A549 (cell line): ENCODE results near the gene OSGEP. TPM values are rescaled to one million over a fixed set of nuclear protein-coding genes. Genes with fewer than 3 reads are reported as not detected.

Experiments
- ATAC-seq, 2 experiments: fragments of 200-7000 bp in 1 of 2; fragments of >200 bp in 1 of 2; cut with Nextera tagmentation in 1 of 2; cut with Tn5 transposase in 1 of 2; 3 replicates each; pipeline versions ENCODE4 v1.8.0 to v1.9.1; 2018 to 2020; ENCODE audit warnings: mild to moderate bottlenecking in 1 of 2, moderate library complexity in 1 of 2
- CTCF ChIA-PET: fragments of 300-600 bp; sonication (Branson Sonifier 250); formaldehyde crosslinking; extraction: SDS; loops from one replicate; lab custom pipeline; 2021; ENCODE audit warnings: antibody characterized with exemption, inconsistent platforms; lab: Yijun Ruan, JAX
- POLR2A ChIA-PET: fragments of 350-600 bp; formaldehyde crosslinking; extraction: SDS; loops from one replicate; lab custom pipeline; 2021; ENCODE audit warnings: antibody characterized with exemption, inconsistent platforms; lab: Yijun Ruan, JAX
- DNase-seq, 2 experiments: peaks; one replicate each; pipeline versions ENCODE4 v3.0.0 to v3.0.0-alpha.2; 2011 to 2016; ENCODE audit warnings: low read depth in 1 of 2, low spot score in 1 of 2
- FAIRE-seq: peaks from 2 replicates; lab custom pipeline; 2011; peaks lifted over from hg19 to GRCh38; lab: Jason Lieb, UNC
- H3K27ac ChIP-seq, 2 experiments: fragments of >200 bp; sonication (Bioruptor Twin); formaldehyde crosslinking; 3 replicates each; pipeline ENCODE4 v1.5.1; 2016 to 2017
- H3K4me1 ChIP-seq: fragments of >200 bp; sonication (Bioruptor Twin); formaldehyde crosslinking; 3 replicates; pipeline ENCODE4 v1.6.1; 2016
- H3K4me2 ChIP-seq: fragments of >200 bp; sonication (Bioruptor Twin); formaldehyde crosslinking; 3 replicates; pipeline ENCODE4 v1.6.1; 2016
- H3K4me3 ChIP-seq: fragments of >200 bp; sonication (Bioruptor Twin); formaldehyde crosslinking; 3 replicates; pipeline ENCODE4 v1.5.1; 2016
- H3K9me3 ChIP-seq: fragments of >200 bp; sonication (Bioruptor Twin); formaldehyde crosslinking; 3 replicates; pipeline ENCODE4 v1.6.1; 2016
- BHLHE40 ChIP-seq: IDR thresholded peaks from 2 replicates; pipeline ENCODE4 v1.6.1; 2012; ENCODE audit warnings: low read depth, low read length, inconsistent platforms
- CBX2 ChIP-seq: fragments of 200-600 bp; sonication (generic); IDR thresholded peaks from 2 replicates; pipeline ENCODE4 v1.6.1; 2016; ENCODE audit warnings: low read depth, mild to moderate bottlenecking, borderline replicate concordance
- CEBPB ChIP-seq, 2 experiments: fragments of >200 bp in 1 of 2; sonication (Bioruptor Twin) in 1 of 2; formaldehyde crosslinking in 1 of 2; IDR thresholded peaks; 2 replicates each; pipeline ENCODE4 v1.6.1; 2012 to 2016
- CHD2 ChIP-seq: fragments of 150-350 bp; IDR thresholded peaks from 2 replicates; pipeline ENCODE4 v1.6.1; 2014; ENCODE audit warnings: low read length; ENCODE audit not compliant: partially characterized antibody
- CTCF ChIP-seq: fragments of >200 bp; sonication (Bioruptor Twin); formaldehyde crosslinking; IDR thresholded peaks from 3 replicates; pipeline ENCODE4 v1.5.1; 2016
- E2F6 ChIP-seq: IDR thresholded peaks from 2 replicates; pipeline ENCODE4 v1.6.1; 2012; ENCODE audit warnings: low read depth, borderline replicate concordance
- EHMT2 ChIP-seq: fragments of 200-600 bp; sonication (generic); IDR thresholded peaks from 2 replicates; pipeline ENCODE4 v1.6.1; 2016; ENCODE audit warnings: antibody characterized with exemption, low read depth, mild to moderate bottlenecking, moderate library complexity
- EP300 ChIP-seq, 2 experiments: fragments of >200 bp; sonication (Bioruptor Twin); formaldehyde crosslinking; IDR thresholded peaks; 2 replicates in 1 of 2; 3 replicates in 1 of 2; pipeline ENCODE4 v1.6.1; 2016 to 2017
- FOSB ChIP-seq: fragments of 250-450 bp; sonication (Bioruptor Pico); IDR thresholded peaks from 2 replicates; pipeline ENCODE4 v1.5.0; 2020; ENCODE audit warnings: mild to moderate bottlenecking, moderate library complexity
- FOSL2 ChIP-seq, 2 experiments: fragments of 450-650 bp in 1 of 2; fragments of >200 bp in 1 of 2; sonication (Bioruptor Twin) in 1 of 2; formaldehyde crosslinking; IDR thresholded peaks; 2 replicates each; pipeline versions ENCODE4 v1.5.0 to v1.6.1; 2016 to 2020; ENCODE audit warnings: mild to moderate bottlenecking in 1 of 2, moderate library complexity in 1 of 2
- GATA3 ChIP-seq: IDR thresholded peaks from 2 replicates; pipeline ENCODE4 v1.6.1; 2012; ENCODE audit warnings: borderline replicate concordance
- HOXB13 ChIP-seq: fragments of 250-450 bp; sonication (Bioruptor Pico); IDR thresholded peaks from 2 replicates; pipeline ENCODE4 v1.5.0; 2020; ENCODE audit warnings: low read depth, mild to moderate bottlenecking, moderate library complexity
- HOXB5 ChIP-seq: fragments of 250-450 bp; sonication (Bioruptor Pico); IDR thresholded peaks from 2 replicates; pipeline ENCODE4 v1.5.0; 2020; ENCODE audit warnings: mild to moderate bottlenecking, moderate library complexity
- JUNB ChIP-seq: fragments of >200 bp; sonication (Bioruptor Twin); formaldehyde crosslinking; IDR thresholded peaks from 2 replicates; pipeline ENCODE4 v1.6.1; 2016
- KDM1A ChIP-seq: fragments of 200-600 bp; sonication (generic); IDR thresholded peaks from 2 replicates; pipeline ENCODE4 v1.6.1; 2016; ENCODE audit warnings: low read depth, mild to moderate bottlenecking
- NPAS2 ChIP-seq: fragments of 250-450 bp; sonication (Bioruptor Pico); IDR thresholded peaks from 2 replicates; pipeline ENCODE4 v1.8.0; 2022; ENCODE audit warnings: mild to moderate bottlenecking, moderate library complexity, borderline replicate concordance
- PHF8 ChIP-seq: fragments of 200-600 bp; sonication (generic); IDR thresholded peaks from 2 replicates; pipeline ENCODE4 v1.6.1; 2016; ENCODE audit warnings: low read depth, mild to moderate bottlenecking, antibody characterized with exemption, moderate library complexity, borderline replicate concordance
- POLR2A ChIP-seq: IDR thresholded peaks from 2 replicates; pipeline ENCODE4 v1.6.1; 2012; ENCODE audit warnings: mild to moderate bottlenecking, low read length
- POLR2AphosphoS2 ChIP-seq: conservative IDR thresholded peaks from 2 replicates; pipeline ENCODE4 v1.6.1; 2012; ENCODE audit warnings: low read length, improper control_type of control experiment, inconsistent platforms
- RAD21 ChIP-seq, 2 experiments: fragments of >200 bp in 1 of 2; sonication (Bioruptor Twin) in 1 of 2; formaldehyde crosslinking in 1 of 2; IDR thresholded peaks in 1 of 2; conservative IDR thresholded peaks in 1 of 2; 2 replicates in 1 of 2; 3 replicates in 1 of 2; pipeline ENCODE4 v1.6.1; 2012 to 2018; ENCODE audit warnings: inconsistent platforms in 1 of 2
- RFX5 ChIP-seq: fragments of 450-650 bp; IDR thresholded peaks from 2 replicates; pipeline ENCODE4 v1.7.1; 2014; ENCODE audit warnings: antibody characterized with exemption, mild to moderate bottlenecking, moderate library complexity
- SMC3 ChIP-seq: fragments of >200 bp; sonication (Bioruptor Twin); formaldehyde crosslinking; IDR thresholded peaks from 3 replicates; pipeline ENCODE4 v1.6.1; 2018; ENCODE audit warnings: inconsistent platforms
- SREBF2 ChIP-seq: fragments of 450-650 bp; IDR thresholded peaks from 2 replicates; pipeline ENCODE4 v1.6.1; 2014; ENCODE audit warnings: mild to moderate bottlenecking, moderate library complexity
- TFCP2L1 ChIP-seq: fragments of 250-450 bp; sonication (Bioruptor Pico); IDR thresholded peaks from 2 replicates; pipeline ENCODE4 v1.5.0; 2021; ENCODE audit warnings: mild to moderate bottlenecking
- ZNF302 ChIP-seq: fragments of 250-450 bp; sonication (Bioruptor Pico); IDR thresholded peaks from 2 replicates; pipeline ENCODE4 v1.9.0; 2021; ENCODE audit warnings: inconsistent platforms, mild to moderate bottlenecking, moderate library complexity
- ZSCAN20 ChIP-seq: fragments of 250-450 bp; sonication (Bioruptor Pico); IDR thresholded peaks from 2 replicates; pipeline ENCODE4 v1.8.0; 2022; ENCODE audit warnings: mild to moderate bottlenecking, moderate library complexity
- WGBS: methylation state at CpG from one replicate; pipeline ENCODE4 v1.1.6; 2017; ENCODE audit errors: missing lambda C conversion rate; 5-methylcytosine and 5-hydroxymethylcytosine counted together
- polyA plus RNA-seq, 4 experiments: library from polyadenylated mRNA; depleted of rRNA in 3 of 4; stranded (reverse); fragments of >200 nt; fragmentation: RNase III in 1 of 4; extraction: RNeasy Plus Mini Kit Qiagen cat#74134 plus additional on column Dnase treatment in 1 of 4; gene quantifications; 2 replicates in 3 of 4; 3 replicates in 1 of 4; pipeline ENCODE4 v1.2.3, GENCODE V29; 2011 to 2017
- TF ChIP-seq, protein P1 (sequence below): fragments of 250-450 bp; sonication (Bioruptor Pico); IDR thresholded peaks from 2 replicates; pipeline ENCODE4 v1.5.0; 2020; ENCODE audit warnings: low read depth, mild to moderate bottlenecking, moderate library complexity
- TF ChIP-seq, protein P2 (sequence below): fragments of 250-450 bp; sonication (Bioruptor Pico); IDR thresholded peaks from 2 replicates; pipeline ENCODE4 v1.5.0; 2021; ENCODE audit warnings: mild to moderate bottlenecking, moderate library complexity, borderline replicate concordance

Gene OSGEP
- polyA plus RNA-seq, 2 of the 4 experiments (the other 2 are of a cell fraction), result 30.4 to 33.2 TPM

- 85% methylated on average over 4 of the region's 4 CpGs for WGBS
- DNase-seq, result no peak
- TF ChIP-seq CTCF (no peak), FOSL2 (IDR thresholded peaks at IDR 0.05) (no peak), FOSL2 (CRISPR knock-in tag; IDR thresholded peaks at IDR 0.05) (no peak), CEBPB (IDR thresholded peaks at IDR 0.05) (no peak), POLR2A (no peak), ZNF302 (CRISPR knock-in tag) (no peak), SREBF2 (no peak), EP300 (IDR thresholded peaks at IDR 0.05) (no peak), CHD2 (no peak), JUNB (no peak)
- POLR2A ChIA-PET, result interaction anchor here (0.6 kb wide), 2 partner anchors 37 to 156 kb away, joined by 3 to 8 read pairs; no protein-coding TSS in a partner anchor
- CTCF ChIA-PET, result interaction anchor here (0.6 to 1.4 kb wide), 2 partner anchors 11 to 24 kb away, joined by 3 read pairs; no protein-coding TSS in a partner anchor
- H3K4me3 ChIP-seq, result no peak overlapping the region
- H3K9me3 ChIP-seq, result no peaks in the 10 kb centered on the region
- H3K27ac ChIP-seq, result no peak overlapping the region
- H3K4me2 ChIP-seq, result no peak overlapping the region
- FAIRE-seq, result no peak
- peaks cover 8% of the 10 kb centered on the region for H3K4me1 ChIP-seq
- ATAC-seq, result no peak
Measured at GRCh38 chr14:20499108-20499507, 44.5 kb upstream of the OSGEP start.

DNA sequence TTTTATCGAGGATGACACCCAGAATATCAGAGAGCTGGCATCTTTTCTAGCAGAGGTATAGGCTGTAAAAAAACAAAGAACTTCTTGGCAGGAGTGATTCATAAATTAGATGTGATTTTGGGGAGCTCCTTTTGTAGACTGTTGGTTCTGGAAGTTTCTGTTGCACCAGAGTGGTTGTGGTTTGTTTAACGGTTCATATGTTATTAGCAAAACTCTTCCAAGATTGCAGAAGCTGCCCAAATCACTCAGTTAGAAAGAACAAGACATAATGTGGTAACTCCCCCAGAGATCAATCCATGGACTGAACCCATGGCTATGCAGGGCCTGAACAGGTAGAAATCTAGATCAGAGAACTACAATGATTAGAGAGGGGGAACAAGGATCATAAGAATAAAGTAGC lies 44.0 kb upstream of the OSGEP start:
- TF ChIP-seq HOXB5 (CRISPR knock-in tag) (no peak), EHMT2 (no peak), POLR2AphosphoS2 (no peak), HOXB13 (CRISPR knock-in tag) (no peak), ZSCAN20 (CRISPR knock-in tag) (no peak), CBX2 (no peak), BHLHE40 (no peak), NPAS2 (CRISPR knock-in tag) (no peak)
- 24% methylated on average over 2 of the region's 2 CpGs for WGBS
- Histone ChIP-seq H3K4me3 (no peak overlapping the region), H3K4me2 (no peak overlapping the region), H3K27ac (no peak overlapping the region), H3K9me3 (no peaks in the 10 kb centered on the region), H3K4me1 (peaks cover 8% of the 10 kb centered on the region)
- ATAC-seq (no peak), FAIRE-seq (no peak), DNase-seq (no peak)
- POLR2A ChIA-PET, result interaction anchor here (0.6 kb wide), 2 partner anchors 36 to 156 kb away, joined by 3 to 8 read pairs; no protein-coding TSS in a partner anchor
- CTCF ChIA-PET, result interaction anchor here (0.6 kb wide), 2 partner anchors 17 to 23 kb away, joined by 3 read pairs; no protein-coding TSS in a partner anchor

DNA sequence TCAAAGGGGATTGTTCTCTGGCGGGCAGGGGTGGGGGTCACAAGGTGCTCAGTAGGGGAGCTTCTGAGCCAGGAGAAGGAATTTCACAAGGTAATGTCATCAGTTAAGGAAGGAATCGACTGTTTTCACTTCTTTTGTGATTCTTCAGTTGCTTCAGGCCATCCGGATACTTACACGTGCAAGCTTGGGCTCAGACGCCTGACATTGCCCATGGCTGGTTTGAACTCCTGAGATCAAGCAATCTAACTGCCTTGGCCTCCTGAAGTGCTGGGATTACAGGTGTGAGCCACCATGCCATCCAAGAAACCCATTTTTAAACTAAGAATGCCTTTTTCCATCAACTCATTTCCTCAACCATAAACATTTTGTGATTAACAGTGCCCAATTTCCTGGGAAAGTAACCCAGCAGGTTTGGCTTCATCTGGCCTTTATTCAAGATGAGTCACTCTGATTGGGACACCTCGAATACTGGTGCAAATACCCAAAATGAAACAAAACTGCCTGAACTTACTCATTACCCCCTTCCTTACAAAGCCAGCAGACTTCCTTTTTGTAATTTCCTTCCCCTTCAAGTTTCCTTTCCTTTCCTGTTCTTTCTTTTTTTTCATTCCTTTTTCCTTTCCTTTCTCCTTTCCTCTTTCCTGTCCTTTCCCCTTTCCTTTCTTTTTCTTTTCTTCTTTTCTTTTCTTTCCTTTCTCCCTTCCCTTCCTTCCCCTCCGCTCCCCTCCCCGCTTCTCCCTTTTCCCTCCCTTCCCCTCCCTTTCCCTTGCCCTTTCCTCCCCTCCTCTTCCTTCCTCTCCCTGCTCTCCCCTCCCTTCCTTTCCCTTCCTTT lies 40.5 kb upstream of the OSGEP start:
- 61% methylated on average over 7 of the region's 8 CpGs for WGBS
- FAIRE-seq, result no peak
- POLR2A ChIA-PET, result no interaction called here

More for the DNA sequence above, 40.5 kb upstream of the OSGEP start:
- H3K4me2 ChIP-seq, result no peak overlapping the region
- TF ChIP-seq NPAS2 (CRISPR knock-in tag) (no peak), GATA3 (no peak), CHD2 (no peak), SMC3 (no peak), ZSCAN20 (CRISPR knock-in tag) (no peak), FOSB (no peak), PHF8 (no peak), POLR2A (no peak), RFX5 (no peak), RAD21 (conservative IDR thresholded peaks at IDR 0.05 in 1 of 2, IDR thresholded peaks at IDR 0.05 in 1 of 2) (no peak), KDM1A (no peak), FOSL2 (IDR thresholded peaks at IDR 0.05) (no peak), FOSL2 (CRISPR knock-in tag; IDR thresholded peaks at IDR 0.05) (no peak), TFCP2L1 (CRISPR knock-in tag) (no peak), E2F6 (no peak)
- TF ChIP-seq, protein P1, sequence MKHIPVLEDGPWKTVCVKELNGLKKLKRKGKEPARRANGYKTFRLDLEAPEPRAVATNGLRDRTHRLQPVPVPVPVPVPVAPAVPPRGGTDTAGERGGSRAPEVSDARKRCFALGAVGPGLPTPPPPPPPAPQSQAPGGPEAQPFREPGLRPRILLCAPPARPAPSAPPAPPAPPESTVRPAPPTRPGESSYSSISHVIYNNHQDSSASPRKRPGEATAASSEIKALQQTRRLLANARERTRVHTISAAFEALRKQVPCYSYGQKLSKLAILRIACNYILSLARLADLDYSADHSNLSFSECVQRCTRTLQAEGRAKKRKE, result no peak
- TF ChIP-seq, protein P2, sequence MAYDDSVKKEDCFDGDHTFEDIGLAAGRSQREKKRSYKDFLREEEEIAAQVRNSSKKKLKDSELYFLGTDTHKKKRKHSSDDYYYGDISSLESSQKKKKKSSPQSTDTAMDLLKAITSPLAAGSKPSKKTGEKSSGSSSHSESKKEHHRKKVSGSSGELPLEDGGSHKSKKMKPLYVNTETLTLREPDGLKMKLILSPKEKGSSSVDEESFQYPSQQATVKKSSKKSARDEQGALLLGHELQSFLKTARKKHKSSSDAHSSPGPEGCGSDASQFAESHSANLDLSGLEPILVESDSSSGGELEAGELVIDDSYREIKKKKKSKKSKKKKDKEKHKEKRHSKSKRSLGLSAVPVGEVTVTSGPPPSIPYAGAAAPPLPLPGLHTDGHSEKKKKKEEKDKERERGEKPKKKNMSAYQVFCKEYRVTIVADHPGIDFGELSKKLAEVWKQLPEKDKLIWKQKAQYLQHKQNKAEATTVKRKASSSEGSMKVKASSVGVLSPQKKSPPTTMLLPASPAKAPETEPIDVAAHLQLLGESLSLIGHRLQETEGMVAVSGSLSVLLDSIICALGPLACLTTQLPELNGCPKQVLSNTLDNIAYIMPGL (CRISPR knock-in tag), result no peak
- no peaks in the 10 kb centered on the region for H3K9me3 ChIP-seq
- CTCF ChIA-PET, result interaction anchor here (1.5 kb wide), 1 partner anchor 162 kb away, joined by 3 read pairs; no protein-coding TSS in a partner anchor
- no peak overlapping the region for H3K27ac ChIP-seq
- ATAC-seq (no peak), DNase-seq (no peak)
- no peak overlapping the region for H3K4me3 ChIP-seq
- H3K4me1 ChIP-seq, result no peaks in the 10 kb centered on the region
